CD4-positive, alpha-beta T cell treated with Interleukin-15 for 1 hour (primary cell): ENCODE data around the gene PCOLCE2.

Experiments used
- DNase-seq: peaks from one replicate; pipeline ENCODE4 v3.0.0-alpha.2; 2020

Gene PCOLCE2

GRCh38 chr3:142863930-142864920, 24.7 kb downstream of the PCOLCE2 start:
- no peak for DNase-seq

DNA sequence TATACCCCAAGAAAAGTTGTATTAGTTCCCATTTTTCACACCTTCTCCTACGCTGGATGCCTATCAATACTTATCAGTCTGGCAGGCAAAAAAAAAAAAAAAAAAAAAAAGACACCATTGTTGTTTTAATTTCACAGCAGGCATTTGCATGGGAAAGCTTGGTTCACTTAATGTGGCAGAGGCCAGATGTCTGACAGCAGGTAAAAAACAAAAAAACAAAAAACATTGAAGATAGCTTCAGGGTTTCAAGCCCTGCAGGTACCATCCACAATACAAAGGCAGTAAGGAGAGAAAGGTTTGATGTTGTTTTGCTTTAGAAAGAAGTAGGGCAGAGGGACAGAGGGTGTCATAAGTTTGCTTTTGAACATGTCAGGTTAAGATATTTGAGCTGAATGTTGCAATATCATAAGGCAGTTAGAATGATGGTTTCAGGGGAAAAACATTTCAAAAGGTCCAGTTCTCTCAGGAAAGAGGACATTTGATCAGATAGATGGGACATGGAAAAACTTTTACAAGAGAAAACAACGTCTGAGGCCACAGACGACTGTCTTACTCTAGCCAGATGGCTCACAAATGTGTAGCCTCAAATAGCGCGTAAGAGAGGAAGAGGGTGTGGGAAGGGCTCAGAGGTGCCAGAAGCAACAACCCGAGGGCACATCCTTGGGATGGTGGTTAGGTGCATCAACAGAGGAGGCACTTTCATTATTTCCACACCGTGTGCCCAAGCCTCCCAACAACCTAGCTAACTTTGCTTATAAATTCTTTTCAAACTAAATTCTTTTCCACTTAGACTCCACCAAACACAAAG, 25.7 kb downstream of the PCOLCE2 start:
- DNase-seq = no peak

DNA sequence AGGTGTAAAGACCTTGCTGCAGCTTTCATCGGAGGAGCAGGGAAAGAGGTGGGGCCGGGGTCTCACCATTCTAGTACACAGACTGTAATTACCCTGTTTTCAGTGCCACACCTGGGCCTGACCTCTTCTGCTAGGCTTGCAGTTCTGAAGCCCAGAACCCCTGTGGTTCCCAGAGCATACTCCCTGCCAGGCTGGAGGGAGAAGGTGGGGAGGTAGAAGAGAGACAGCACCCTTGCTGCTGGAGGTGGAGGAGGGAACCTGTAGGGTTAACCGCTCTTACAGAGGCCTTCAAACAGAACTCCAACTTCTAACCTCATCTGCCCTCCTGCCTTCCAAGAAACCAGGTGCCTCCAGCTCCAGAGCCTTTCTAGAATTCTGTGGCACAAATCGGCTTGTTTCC, 27.0 kb downstream of the PCOLCE2 start:
- no peak for DNase-seq

DNA sequence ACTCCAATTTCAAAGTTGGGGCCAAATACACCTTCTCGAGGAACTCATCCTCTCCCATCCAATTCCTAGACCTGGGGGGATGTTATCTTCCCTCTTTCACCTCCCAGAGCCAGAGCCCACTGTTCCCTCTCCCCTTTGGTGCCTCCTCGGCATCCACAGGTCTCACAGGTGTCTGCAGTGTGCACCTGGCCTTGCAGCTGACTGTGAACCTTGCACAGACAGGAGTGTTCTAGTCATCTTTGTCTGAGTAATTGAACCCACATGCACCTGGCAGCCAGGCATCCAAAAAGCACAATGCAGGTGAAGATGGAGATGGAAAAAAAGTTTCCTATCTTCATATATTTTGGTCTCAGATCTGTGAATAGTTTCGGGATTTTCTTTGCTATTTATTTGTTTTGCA, 30.8 kb downstream of the PCOLCE2 start:
- DNase-seq = no peak

GRCh38 chr3:142857056-142857455, 31.8 kb downstream of the PCOLCE2 start:
- DNase-seq = no peak

- DNase-seq = no peak
Measured at GRCh38 chr3:142853270-142854168, 35.4 kb downstream of the PCOLCE2 start.

DNA sequence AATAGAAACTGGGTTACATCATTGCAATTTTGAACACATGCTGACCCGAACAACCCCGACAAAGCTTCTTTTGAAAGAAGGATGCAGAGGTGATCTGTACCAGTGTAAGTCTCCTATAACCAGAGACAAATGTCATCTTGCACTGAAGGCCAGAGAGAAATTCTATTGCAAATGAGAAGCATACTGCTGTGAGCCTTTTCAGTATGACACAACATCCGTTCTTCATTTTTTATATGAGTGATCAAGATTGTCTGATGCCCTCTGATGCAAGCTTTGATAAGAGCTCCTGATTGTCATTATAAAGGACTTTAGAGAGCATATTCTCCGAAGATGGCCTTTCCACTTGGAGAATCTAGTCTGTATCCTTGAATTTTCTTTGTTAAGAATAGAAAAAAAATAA, 36.9 kb downstream of the PCOLCE2 start:
- DNase-seq = no peak

- DNase-seq = peak; percentile 38
Measured at GRCh38 chr3:142850395-142851023, 38.4 kb downstream of the PCOLCE2 start.

DNA sequence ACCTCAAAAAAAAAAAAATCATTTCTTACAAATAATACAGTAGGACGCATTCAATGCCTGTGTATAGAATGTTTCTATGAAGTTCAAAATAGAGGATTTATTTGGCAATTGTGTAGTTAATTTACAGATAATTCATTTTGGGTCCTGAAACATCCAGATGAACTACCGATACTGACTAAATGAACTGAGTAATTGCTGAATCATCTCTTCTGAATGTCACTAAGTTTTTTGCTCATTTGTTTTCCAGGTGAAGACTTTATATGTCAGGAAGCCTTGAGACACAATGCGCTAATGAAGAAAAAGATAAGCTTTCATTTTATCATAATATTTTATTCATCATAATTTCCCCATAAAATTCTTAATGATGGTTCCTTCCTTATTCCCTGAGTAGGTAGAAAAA, 39.7 kb downstream of the PCOLCE2 start:
- no peak for DNase-seq

- DNase-seq = no peak
Measured at GRCh38 chr3:142846779-142847577, 41.9 kb downstream of the PCOLCE2 start.

DNA sequence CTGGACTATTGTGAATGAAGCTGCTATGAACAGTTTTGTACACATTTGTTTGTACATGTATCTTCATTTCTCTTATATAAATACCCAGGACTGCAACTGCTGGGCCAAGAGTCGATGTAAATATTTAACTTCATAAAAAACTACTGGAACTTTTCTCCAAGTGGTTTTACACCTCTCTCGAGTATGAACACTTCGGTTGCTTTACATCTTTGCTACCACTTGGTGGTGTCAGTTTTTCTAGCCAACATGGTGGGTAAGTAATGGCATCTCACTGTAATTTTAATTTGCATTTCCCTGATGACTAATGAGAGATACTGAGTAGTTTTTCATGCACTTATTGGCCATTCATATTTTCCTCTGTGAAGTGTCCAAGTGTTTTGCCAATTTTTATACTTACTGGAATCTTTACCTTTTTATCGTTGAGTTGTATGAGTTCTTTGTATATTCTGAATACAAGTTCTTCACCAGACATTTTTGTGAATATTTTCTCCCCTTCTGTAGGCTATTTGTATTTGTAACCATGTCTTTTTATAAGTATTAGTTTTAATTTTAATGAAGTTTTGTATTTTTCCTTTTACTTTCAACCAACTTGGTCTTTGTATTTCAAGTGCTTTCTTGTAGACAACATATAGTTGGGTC, 44.4 kb downstream of the PCOLCE2 start:
- DNase-seq = no peak

- no peak for DNase-seq
Measured at GRCh38 chr3:142839831-142840230, 49.1 kb downstream of the PCOLCE2 start.

GRCh38 chr3:142837526-142837925, 51.4 kb downstream of the PCOLCE2 start:
- no peak for DNase-seq

GRCh38 chr3:142828703-142829305, 60.1 kb downstream of the PCOLCE2 start:
- peak; percentile 32 for DNase-seq

DNA sequence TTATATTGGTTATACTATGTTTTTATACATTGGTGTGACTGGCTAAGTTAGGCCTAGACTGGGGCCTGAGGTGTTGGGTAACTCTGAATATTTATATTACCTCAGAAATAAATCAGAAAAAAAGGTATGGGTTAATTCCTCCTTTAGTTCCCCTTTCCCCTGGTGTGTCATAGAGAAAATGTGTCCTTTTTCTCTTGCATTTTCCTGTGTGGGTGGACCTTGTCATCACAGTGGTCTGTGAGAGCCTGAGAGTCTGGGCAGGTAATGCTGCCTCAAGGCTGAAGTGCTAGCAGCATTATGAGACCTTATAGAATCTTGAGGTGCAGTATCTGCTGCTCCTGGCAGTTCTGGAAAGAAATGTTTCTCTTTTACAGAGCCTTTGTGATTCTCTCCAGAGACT, 69.7 kb downstream of the PCOLCE2 start:
- DNase-seq = no peak

- DNase-seq = no peak
Measured at GRCh38 chr3:142818651-142819050, 70.2 kb downstream of the PCOLCE2 start.

- DNase-seq = no peak
Measured at GRCh38 chr3:142817897-142818296, 71.0 kb downstream of the PCOLCE2 start.

DNA sequence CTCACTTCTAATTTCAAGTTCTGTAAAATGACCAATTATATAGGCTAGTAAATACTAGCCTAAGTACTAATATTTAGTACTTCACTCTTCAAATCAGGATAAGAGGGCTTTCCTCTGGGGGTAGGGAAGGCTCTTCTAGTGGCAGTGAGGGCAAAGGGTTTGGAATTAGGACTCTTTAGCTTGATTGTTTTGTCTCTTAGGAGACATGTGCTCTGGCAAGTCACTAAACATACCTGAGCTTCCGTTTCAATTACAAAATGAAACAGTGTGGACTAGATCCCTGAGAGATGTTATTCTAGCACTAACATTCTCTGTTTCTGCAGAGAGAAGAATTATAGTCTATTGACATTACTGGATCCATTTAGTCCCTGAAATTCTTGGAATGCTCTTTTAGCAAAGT, 71.5 kb downstream of the PCOLCE2 start:
- no peak for DNase-seq

DNA sequence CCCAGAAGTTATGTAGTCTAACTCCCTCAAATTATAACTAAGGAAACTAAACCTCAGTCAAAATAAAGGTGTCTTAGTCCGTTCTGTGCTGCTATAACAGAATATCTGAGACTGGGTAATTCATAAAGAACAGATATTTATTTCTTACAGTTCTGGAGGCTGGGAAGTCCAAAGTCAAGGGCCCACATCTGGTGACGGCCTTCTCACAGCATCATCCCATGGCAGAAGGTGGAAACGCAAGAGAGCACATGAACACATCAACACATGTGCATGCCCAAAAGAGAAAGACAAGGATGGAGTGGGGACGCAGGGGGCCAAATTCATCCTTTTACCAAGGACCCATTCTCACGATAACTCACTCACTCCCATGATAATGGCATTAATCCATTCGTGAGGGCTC, 73.1 kb downstream of the PCOLCE2 start:
- DNase-seq = no peak

- DNase-seq = no peak
Measured at GRCh38 chr3:142809259-142809658, 79.6 kb downstream of the PCOLCE2 start.
